PFSK-1 (cell line): ENCODE data around the gene CBR3.

ENCODE experiments used
- FOXP2 ChIP-seq: optimal IDR thresholded peaks from 2 replicates; pipeline ENCODE3; 2011; ENCODE audit warnings: borderline replicate concordance, control low read depth, inconsistent platforms; ENCODE audit not compliant: insufficient read depth; ENCODE audit errors: extremely low read length, extremely low read depth
- POLR2AphosphoS5 ChIP-seq: IDR thresholded peaks from 2 replicates; pipeline ENCODE4 v1.6.1; 2012; ENCODE audit warnings: low read depth, mild to moderate bottlenecking, control low read depth, low read length, moderate library complexity
- SIN3A ChIP-seq: IDR thresholded peaks from 2 replicates; pipeline ENCODE4 v1.6.1; 2012; ENCODE audit warnings: mild to moderate bottlenecking, low read length, moderate library complexity, borderline replicate concordance; ENCODE audit not compliant: insufficient read depth
- TAF1 ChIP-seq: IDR thresholded peaks from 2 replicates; pipeline ENCODE4 v1.6.1; 2012; ENCODE audit warnings: low read length, control low read depth, borderline replicate concordance; ENCODE audit not compliant: insufficient read depth
- TF ChIP-seq, protein P1 (sequence below), 2 experiments: IDR thresholded peaks; 2 replicates each; pipeline versions ENCODE4 v1.6.1 to v1.8.0; 2011 to 2012; ENCODE audit warnings: low read depth in 2 of 2, low read length in 2 of 2, control low read depth in 1 of 2, inconsistent platforms in 1 of 2, mild to moderate bottlenecking in 1 of 2, moderate library complexity in 1 of 2; ENCODE audit not compliant: insufficient read depth in 1 of 2

CBR3 gene

DNA sequence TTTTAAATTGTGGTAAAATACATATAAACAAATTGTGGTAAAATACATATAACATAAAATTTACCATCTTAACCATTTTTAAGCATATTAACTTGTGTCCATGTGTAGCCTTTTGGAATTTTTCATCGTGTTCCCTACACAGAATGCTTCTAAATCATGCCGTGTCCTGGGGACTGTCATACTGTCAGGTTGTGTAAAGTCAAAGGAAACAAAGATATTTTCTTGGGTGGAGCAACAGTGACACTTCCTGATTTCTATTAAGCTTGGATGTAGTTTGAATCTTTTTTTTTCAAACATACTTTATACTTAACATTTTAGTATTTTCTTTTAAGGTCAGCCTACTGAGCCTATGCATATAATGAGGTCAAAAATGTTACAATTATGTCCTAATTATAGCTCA lies 54.1 kb downstream of the CBR3 start:
- TF ChIP-seq FOXP2 (no peak), POLR2AphosphoS5 (no peak), SIN3A (no peak)

GRCh38 chr21:36190736-36191135 lies 55.9 kb downstream of the CBR3 start:
- TF ChIP-seq, protein P1, sequence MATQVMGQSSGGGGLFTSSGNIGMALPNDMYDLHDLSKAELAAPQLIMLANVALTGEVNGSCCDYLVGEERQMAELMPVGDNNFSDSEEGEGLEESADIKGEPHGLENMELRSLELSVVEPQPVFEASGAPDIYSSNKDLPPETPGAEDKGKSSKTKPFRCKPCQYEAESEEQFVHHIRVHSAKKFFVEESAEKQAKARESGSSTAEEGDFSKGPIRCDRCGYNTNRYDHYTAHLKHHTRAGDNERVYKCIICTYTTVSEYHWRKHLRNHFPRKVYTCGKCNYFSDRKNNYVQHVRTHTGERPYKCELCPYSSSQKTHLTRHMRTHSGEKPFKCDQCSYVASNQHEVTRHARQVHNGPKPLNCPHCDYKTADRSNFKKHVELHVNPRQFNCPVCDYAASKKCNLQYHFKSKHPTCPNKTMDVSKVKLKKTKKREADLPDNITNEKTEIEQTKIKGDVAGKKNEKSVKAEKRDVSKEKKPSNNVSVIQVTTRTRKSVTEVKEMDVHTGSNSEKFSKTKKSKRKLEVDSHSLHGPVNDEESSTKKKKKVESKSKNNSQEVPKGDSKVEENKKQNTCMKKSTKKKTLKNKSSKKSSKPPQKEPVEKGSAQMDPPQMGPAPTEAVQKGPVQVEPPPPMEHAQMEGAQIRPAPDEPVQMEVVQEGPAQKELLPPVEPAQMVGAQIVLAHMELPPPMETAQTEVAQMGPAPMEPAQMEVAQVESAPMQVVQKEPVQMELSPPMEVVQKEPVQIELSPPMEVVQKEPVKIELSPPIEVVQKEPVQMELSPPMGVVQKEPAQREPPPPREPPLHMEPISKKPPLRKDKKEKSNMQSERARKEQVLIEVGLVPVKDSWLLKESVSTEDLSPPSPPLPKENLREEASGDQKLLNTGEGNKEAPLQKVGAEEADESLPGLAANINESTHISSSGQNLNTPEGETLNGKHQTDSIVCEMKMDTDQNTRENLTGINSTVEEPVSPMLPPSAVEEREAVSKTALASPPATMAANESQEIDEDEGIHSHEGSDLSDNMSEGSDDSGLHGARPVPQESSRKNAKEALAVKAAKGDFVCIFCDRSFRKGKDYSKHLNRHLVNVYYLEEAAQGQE (IDR thresholded peaks at IDR 0.05; ENCODE audit: insufficient read depth in 1 of 2, low read depth in 2 of 2, low read length in 2 of 2), result no peak
- TF ChIP-seq FOXP2 (no peak), POLR2AphosphoS5 (no peak), TAF1 (no peak), SIN3A (no peak)

DNA sequence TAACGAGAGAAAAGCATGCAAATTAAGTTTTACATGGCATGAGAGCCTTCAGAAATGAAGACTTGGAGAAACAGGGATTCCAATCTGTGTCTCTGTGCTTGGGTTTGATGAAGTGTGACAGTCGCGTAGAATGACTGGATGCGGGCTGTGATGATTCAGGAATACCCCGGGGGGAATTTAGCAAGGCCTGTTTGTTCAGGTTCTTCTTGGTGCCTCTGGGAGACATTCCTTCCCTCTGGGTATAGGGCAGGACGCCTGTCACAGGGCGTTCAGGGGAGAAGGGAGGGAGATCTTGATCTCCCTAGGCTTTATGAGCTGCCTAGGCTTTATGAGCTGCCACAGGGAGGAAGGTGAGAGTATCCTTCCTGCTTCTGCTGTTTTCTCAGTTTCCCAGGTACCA lies 58.3 kb downstream of the CBR3 start:
- TF ChIP-seq SIN3A (no peak), TAF1 (no peak), POLR2AphosphoS5 (no peak), FOXP2 (no peak)
- TF ChIP-seq, protein P1 (IDR thresholded peaks at IDR 0.05; ENCODE audit: insufficient read depth in 1 of 2, low read depth in 2 of 2, low read length in 2 of 2), result no peak

DNA sequence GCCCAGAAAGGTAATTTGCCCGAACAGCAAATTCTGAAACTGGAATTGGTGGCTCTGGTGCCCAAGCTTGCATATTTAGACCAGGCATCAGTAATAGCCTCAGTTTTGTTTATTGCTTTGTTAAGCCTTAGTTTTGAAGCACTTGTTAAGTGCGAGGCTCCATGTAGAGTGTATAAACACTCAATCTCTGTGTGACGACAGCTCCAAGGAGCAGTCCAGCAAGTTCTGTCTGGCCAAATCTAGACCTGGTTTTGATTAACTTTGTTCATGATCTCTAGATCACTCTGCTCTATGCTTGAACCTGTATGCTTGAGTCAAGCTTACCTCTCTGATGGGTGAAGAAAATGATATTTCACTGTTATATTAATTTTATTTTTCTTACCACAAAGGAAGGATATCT lies 59.1 kb downstream of the CBR3 start:
- TF ChIP-seq SIN3A, result no peak
- TF ChIP-seq FOXP2, result no peak
- no peak for TF ChIP-seq TAF1
- TF ChIP-seq POLR2AphosphoS5, result no peak
- TF ChIP-seq, protein P1 (IDR thresholded peaks at IDR 0.05; ENCODE audit: insufficient read depth in 1 of 2, low read depth in 2 of 2, low read length in 2 of 2), result no peak

DNA sequence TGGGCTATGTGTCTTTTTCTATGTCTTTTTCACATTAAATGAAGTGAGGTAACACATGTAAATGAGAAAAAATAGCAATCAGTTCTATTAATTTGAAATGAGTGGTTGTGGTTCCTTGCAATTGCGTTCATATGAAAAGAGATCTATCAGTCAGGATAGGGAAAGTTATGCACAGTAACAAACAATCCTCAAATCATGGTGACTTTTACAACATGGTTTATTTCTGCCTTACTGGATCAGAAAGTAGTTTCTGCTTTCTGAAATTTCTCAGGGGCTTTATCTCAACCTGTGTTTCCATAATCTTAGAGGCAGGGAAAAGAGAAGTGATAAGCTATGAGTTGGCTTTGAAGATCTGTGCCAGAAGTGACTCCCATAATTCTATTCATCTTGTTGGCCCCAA lies 60.7 kb downstream of the CBR3 start:
- TF ChIP-seq, protein P1 (IDR thresholded peaks at IDR 0.05; ENCODE audit: insufficient read depth in 1 of 2, low read depth in 2 of 2, low read length in 2 of 2), result no peak
- no peak for TF ChIP-seq TAF1
- TF ChIP-seq SIN3A, result no peak
- no peak for TF ChIP-seq POLR2AphosphoS5
- no peak for TF ChIP-seq FOXP2
